Neuronal stem cell (in vitro differentiated cells): ENCODE results near the gene NADSYN1.

Experiments
- DNase-seq: peaks from one replicate; pipeline ENCODE4 v3.0.0-alpha.2; 2013; ENCODE audit warnings: low spot score
- H2AFZ ChIP-seq: one replicate; pipeline ENCODE4 v1.6.1; 2013; ENCODE audit warnings: mild to moderate bottlenecking, low read length, inconsistent platforms
- H2AK5ac ChIP-seq: 2 replicates; pipeline ENCODE4 v1.6.1; 2013; ENCODE audit warnings: low read depth, mild to moderate bottlenecking, inconsistent platforms, low read length, moderate library complexity, mixed read lengths
- H2BK120ac ChIP-seq: 2 replicates; pipeline ENCODE4 v1.6.1; 2013; ENCODE audit warnings: low read depth, mild to moderate bottlenecking, inconsistent platforms, low read length, moderate library complexity, mixed read lengths
- H2BK12ac ChIP-seq: one replicate; pipeline ENCODE4 v1.6.1; 2013; ENCODE audit warnings: low read length, inconsistent platforms
- H2BK15ac ChIP-seq: 2 replicates; pipeline ENCODE4 v1.6.1; 2013; ENCODE audit warnings: mild to moderate bottlenecking, low read length, inconsistent platforms, mixed read lengths
- H2BK5ac ChIP-seq: one replicate; pipeline ENCODE4 v1.6.1; 2013; ENCODE audit warnings: inconsistent platforms, mild to moderate bottlenecking, low read length, moderate library complexity
- H3K14ac ChIP-seq: one replicate; pipeline ENCODE4 v1.6.1; 2013; ENCODE audit warnings: low read length, inconsistent platforms
- H3K18ac ChIP-seq: 2 replicates; pipeline ENCODE4 v1.6.1; 2013; ENCODE audit warnings: low read length, inconsistent platforms
- H3K23ac ChIP-seq: 2 replicates; pipeline ENCODE4 v1.6.1; 2013; ENCODE audit warnings: low read depth, mild to moderate bottlenecking, mixed read lengths, low read length, inconsistent platforms; ENCODE audit not compliant: poor library complexity
- H3K27ac ChIP-seq: replicated peaks from 3 replicates; pipeline ENCODE4 v1.5.1; 2013; ENCODE audit warnings: low read length, inconsistent platforms
- H3K27me3 ChIP-seq, 3 experiments: 2 replicates each; pipeline ENCODE4 v1.6.1; 2013; ENCODE audit warnings: low read length in 3 of 3, mild to moderate bottlenecking in 2 of 3, inconsistent platforms in 1 of 3, low read depth in 1 of 3, mixed read lengths in 1 of 3, moderate library complexity in 1 of 3; ENCODE audit not compliant: control insufficient read depth in 3 of 3, insufficient read depth in 3 of 3
- H3K36me3 ChIP-seq, 2 donors: replicated peaks in 1 of 2; 2 replicates each; pipeline ENCODE4 v1.6.1; 2013; ENCODE audit warnings: low read length in 2 of 2; ENCODE audit not compliant: control insufficient read depth in 2 of 2, insufficient read depth in 2 of 2
- H3K4ac ChIP-seq: 2 replicates; pipeline ENCODE4 v1.6.1; 2013; ENCODE audit warnings: inconsistent platforms, mild to moderate bottlenecking, low read length, moderate library complexity
- H3K4me1 ChIP-seq, 2 donors: 1 replicate in 1 of 2; 2 replicates in 1 of 2; pipeline ENCODE4 v1.6.1; 2013; ENCODE audit warnings: low read length in 2 of 2, low read depth in 1 of 2; ENCODE audit not compliant: control insufficient read depth in 2 of 2, insufficient read depth in 1 of 2
- H3K4me2 ChIP-seq: one replicate; pipeline ENCODE4 v1.6.1; 2013; ENCODE audit warnings: mild to moderate bottlenecking, low read length, inconsistent platforms; ENCODE audit not compliant: insufficient read depth, poor library complexity, severe bottlenecking
- H3K4me3 ChIP-seq, 2 donors: 2 replicates each; pipeline ENCODE4 v1.5.1; 2013; ENCODE audit warnings: low read length in 2 of 2, mild to moderate bottlenecking in 2 of 2, inconsistent platforms in 1 of 2, moderate library complexity in 1 of 2
- H3K79me1 ChIP-seq: one replicate; pipeline ENCODE4 v1.6.1; 2013; ENCODE audit warnings: low read depth, mild to moderate bottlenecking, inconsistent platforms, low read length, moderate library complexity
- H3K9ac ChIP-seq: one replicate; pipeline ENCODE4 v1.6.1; 2013; ENCODE audit warnings: mild to moderate bottlenecking, low read depth, low read length, inconsistent platforms; ENCODE audit not compliant: poor library complexity
- H3K9me3 ChIP-seq, 2 donors: replicated peaks in 1 of 2; 2 replicates each; pipeline versions ENCODE3 to v1.6.1; 2013; ENCODE audit warnings: low read length in 2 of 2, mild to moderate bottlenecking in 2 of 2, inconsistent platforms in 1 of 2, low read depth in 1 of 2, mixed read lengths in 1 of 2, moderate library complexity in 1 of 2; ENCODE audit not compliant: control insufficient read depth in 2 of 2, insufficient read depth in 1 of 2
- H4K8ac ChIP-seq: one replicate; pipeline ENCODE4 v1.6.1; 2013; ENCODE audit warnings: low read depth, mild to moderate bottlenecking, inconsistent platforms, low read length, moderate library complexity
- H4K91ac ChIP-seq: one replicate; pipeline ENCODE4 v1.6.1; 2013; ENCODE audit warnings: low read length, low read depth, mild to moderate bottlenecking, inconsistent platforms; ENCODE audit not compliant: poor library complexity
- WGBS, 2 donors: extraction: QIAGEN DNeasy Blood & Tissue Kit; methylation state at CpG; one replicate each; pipeline ENCODE4 v1.1.7; 2013; ENCODE audit warnings: missing lambda C conversion rate in 2 of 2, mixed read lengths in 1 of 2; ENCODE audit not compliant: insufficient read length in 2 of 2, insufficient replicate concordance in 1 of 2; ENCODE audit errors: extremely low coverage in 2 of 2; 5-methylcytosine and 5-hydroxymethylcytosine counted together

NADSYN1 gene

DNA sequence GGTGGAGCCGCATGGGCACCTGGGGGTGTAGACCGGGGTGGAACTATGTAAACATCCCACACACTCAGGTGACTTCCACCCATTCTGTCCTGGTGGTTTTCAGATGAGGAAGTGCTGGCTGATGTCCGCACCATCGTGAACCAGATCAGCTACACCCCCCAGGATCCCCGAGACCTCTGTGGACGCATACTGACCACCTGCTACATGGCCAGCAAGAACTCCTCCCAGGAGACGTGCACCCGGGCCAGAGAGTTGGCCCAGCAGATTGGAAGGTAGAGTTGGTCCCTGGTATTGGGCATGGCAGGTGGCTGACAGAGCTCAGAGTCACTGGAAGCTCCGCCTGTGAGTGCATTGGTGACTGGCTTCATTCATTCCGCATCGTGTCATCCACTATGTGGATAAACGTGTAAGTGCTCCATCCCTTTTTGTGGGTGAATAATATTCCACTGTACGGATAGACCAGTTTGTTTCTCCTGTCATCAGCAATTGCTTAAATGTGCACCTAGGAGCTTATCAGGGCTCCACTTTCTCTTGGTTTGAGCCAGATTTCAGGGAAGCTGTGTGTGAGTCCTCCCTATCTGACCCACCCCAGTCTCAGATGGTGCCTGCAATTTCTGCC, 29.9 kb downstream of the NADSYN1 start:
- no peak overlapping the region for H3K4me3 ChIP-seq
- H3K27ac ChIP-seq, result no peak overlapping the region
- no peak overlapping the region for H3K18ac ChIP-seq
- no peak for DNase-seq
- no peak overlapping the region for H2AFZ ChIP-seq
- H2AK5ac ChIP-seq, result no peak overlapping the region
- H3K36me3 ChIP-seq, result peaks cover 29 to 78% of the 10 kb centered on the region in 2 donors
- no peak overlapping the region for H2BK12ac ChIP-seq
- H2BK5ac ChIP-seq, result no peak overlapping the region
- H3K4me2 ChIP-seq, result no peak overlapping the region
- H3K79me1 ChIP-seq, result no peaks in the 10 kb centered on the region
- H3K14ac ChIP-seq, result no peak overlapping the region
- H3K9ac ChIP-seq, result no peak overlapping the region
- H4K91ac ChIP-seq, result no peak overlapping the region
- H3K27me3 ChIP-seq, result no peaks in the 10 kb centered on the region
- no peak overlapping the region for H2BK15ac ChIP-seq
- H3K4me1 ChIP-seq, result peaks cover 0 to 4% of the 10 kb centered on the region in 2 donors
- peak overlapping the region; percentile 44 for H3K4ac ChIP-seq
- H3K23ac ChIP-seq, result no peak overlapping the region
- peaks cover 0 to 5% of the 10 kb centered on the region in 2 donors for H3K9me3 ChIP-seq
- no CpG with 5 or more reads among the region's 13 CpGs for WGBS, 2 donors
- no peak overlapping the region for H2BK120ac ChIP-seq
- H4K8ac ChIP-seq, result no peak overlapping the region

DNA sequence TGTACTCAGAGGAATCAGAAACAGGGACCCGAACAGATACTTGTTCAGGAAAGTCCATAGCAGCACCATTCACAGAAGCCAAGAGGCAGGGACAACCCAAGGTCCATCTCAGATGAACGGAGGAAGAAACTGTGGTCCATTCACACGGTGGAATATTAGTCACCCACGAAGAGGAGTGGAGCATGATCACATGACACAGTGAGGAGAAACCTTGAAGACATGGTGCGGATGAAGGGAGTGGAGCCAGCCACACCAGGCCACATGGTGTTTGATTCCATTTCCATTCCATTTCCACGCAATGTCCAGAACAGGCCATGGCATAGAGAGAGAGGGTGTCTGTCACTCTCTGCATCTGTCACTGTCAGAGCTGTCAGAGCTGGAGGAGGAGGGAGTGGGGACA, 30.7 kb downstream of the NADSYN1 start:
- Histone ChIP-seq H3K36me3 (peaks cover 26 to 70% of the 10 kb centered on the region in 2 donors), H2BK5ac (no peak overlapping the region), H2BK12ac (no peak overlapping the region), H3K9ac (no peak overlapping the region), H3K4me1 (peaks cover 0 to 8% of the 10 kb centered on the region in 2 donors), H3K14ac (peak overlapping the region; percentile 25), H3K27ac (no peak overlapping the region), H3K79me1 (no peaks in the 10 kb centered on the region), H3K18ac (no peak overlapping the region), H2AFZ (no peak overlapping the region), H3K4me2 (no peak overlapping the region), H3K27me3 (no peaks in the 10 kb centered on the region), H4K8ac (no peak overlapping the region), H3K4me3 (no peak overlapping the region), H3K4ac (no peak overlapping the region), H3K9me3 (peaks cover 0 to 5% of the 10 kb centered on the region in 2 donors), H4K91ac (peak overlapping the region; percentile 60), H3K23ac (no peak overlapping the region), H2AK5ac (no peak overlapping the region), H2BK120ac (no peak overlapping the region), H2BK15ac (no peak overlapping the region)
- no peak for DNase-seq
- whole genome bisulfite sequencing, 2 donors, result no CpG with 5 or more reads among the region's 6 CpGs

DNA sequence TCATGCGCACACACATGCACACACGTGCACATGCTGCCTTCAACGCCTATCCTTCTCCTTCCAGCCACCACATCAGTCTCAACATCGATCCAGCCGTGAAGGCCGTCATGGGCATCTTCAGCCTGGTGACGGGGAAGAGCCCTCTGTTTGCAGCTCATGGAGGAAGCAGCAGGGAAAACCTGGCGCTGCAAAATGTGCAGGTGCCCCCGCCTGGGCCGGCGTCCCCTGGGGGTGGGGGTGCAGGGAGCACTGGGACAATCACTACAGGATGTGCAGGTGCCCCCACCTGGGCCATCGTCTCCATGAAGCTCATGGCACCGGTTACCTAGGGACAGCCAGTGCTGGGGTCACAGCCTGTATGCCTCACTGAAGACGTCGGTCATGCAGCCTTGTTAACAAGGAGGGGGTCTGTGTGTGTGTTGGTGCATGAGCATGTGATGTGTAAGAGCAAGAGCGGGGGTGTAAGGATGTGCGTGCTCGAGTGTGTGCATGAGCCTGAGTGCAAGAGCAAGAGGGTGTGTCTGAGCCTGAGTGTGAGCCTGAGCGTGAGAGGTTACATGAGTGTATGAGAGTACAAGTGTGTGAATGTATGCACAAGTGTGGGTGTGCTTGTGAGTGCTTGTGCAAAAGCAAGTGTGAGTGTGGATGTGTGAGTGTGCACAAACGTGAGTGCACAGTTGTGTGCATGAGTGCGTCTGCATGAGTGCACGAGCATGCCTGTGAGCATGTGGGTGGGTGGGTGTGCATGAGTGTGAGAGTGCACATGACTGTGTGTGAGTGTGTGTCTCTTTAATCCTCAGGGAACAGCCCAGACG, 31.5 kb downstream of the NADSYN1 start:
- no peak overlapping the region for H3K27ac ChIP-seq
- H3K4me2 ChIP-seq, result no peak overlapping the region
- no peaks in the 10 kb centered on the region for H3K79me1 ChIP-seq
- H2BK120ac ChIP-seq, result no peak overlapping the region
- H2AFZ ChIP-seq, result no peak overlapping the region
- H3K9ac ChIP-seq, result no peak overlapping the region
- no CpG with 5 or more reads among the region's 23 CpGs for WGBS, 2 donors
- H3K4ac ChIP-seq, result no peak overlapping the region
- H2BK5ac ChIP-seq, result no peak overlapping the region
- H3K27me3 ChIP-seq, result no peaks in the 10 kb centered on the region
- H3K18ac ChIP-seq, result peak overlapping the region; percentile 67
- no peak overlapping the region for H2BK15ac ChIP-seq
- no peak overlapping the region for H3K14ac ChIP-seq
- H3K23ac ChIP-seq, result peak overlapping the region; percentile 65
- H4K8ac ChIP-seq, result no peak overlapping the region
- H4K91ac ChIP-seq, result peak overlapping the region; percentile 57
- H2BK12ac ChIP-seq, result no peak overlapping the region
- H3K9me3 ChIP-seq, result peaks cover 0 to 5% of the 10 kb centered on the region in 2 donors
- no peak for DNase-seq
- H3K36me3 ChIP-seq, result peaks cover 24 to 63% of the 10 kb centered on the region in 2 donors
- peak overlapping the region in 1 of 2 donors; percentile 52 for H3K4me3 ChIP-seq
- H3K4me1 ChIP-seq, result peaks cover 4 to 10% of the 10 kb centered on the region in 2 donors
- H2AK5ac ChIP-seq, result no peak overlapping the region

DNA sequence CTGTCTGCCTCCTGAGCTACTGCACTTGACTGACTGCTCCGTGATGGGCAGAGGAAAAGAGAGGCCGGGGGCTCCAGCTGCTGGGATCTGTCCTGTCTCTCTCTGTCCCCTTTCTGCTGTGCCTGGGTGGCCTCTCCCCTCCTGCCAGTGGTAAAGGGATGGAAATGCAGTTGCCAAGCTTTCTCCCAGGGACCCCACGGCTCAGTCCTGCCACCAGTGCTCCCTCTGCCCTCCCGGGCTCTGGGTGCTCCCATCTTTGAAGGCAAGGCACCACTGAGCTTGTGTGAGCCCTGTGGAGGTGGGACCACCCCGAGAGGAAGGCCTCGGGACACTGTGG, 32.0 kb downstream of the NADSYN1 start:
- no peak overlapping the region for H3K18ac ChIP-seq

More for the DNA sequence above, 32.0 kb downstream of the NADSYN1 start:
- Histone ChIP-seq H2AFZ (no peak overlapping the region), H3K79me1 (no peaks in the 10 kb centered on the region), H2BK5ac (no peak overlapping the region), H3K14ac (no peak overlapping the region), H3K4me1 (peaks cover 4 to 10% of the 10 kb centered on the region in 2 donors), H2BK120ac (no peak overlapping the region), H3K36me3 (peaks cover 24 to 57% of the 10 kb centered on the region in 2 donors), H3K27me3 (no peaks in the 10 kb centered on the region), H3K23ac (no peak overlapping the region), H3K4me2 (no peak overlapping the region), H4K91ac (no peak overlapping the region), H2BK15ac (no peak overlapping the region), H4K8ac (no peak overlapping the region), H3K9ac (no peak overlapping the region), H3K4ac (no peak overlapping the region), H3K9me3 (peaks cover 0 to 7% of the 10 kb centered on the region in 2 donors), H2AK5ac (no peak overlapping the region), H2BK12ac (no peak overlapping the region), H3K27ac (no peak overlapping the region), H3K4me3 (no peak overlapping the region)
- DNase-seq, result no peak
- no CpG with 5 or more reads among the region's 6 CpGs for WGBS, 2 donors
